ENCODE data around the gene ZAR1. TPM values are rescaled to one million over a fixed set of nuclear protein-coding genes. Genes with fewer than 3 reads are reported as not detected.
"Not testable (repeated sequence)": the region's sequence is repeated elsewhere in the genome, so short reads cannot be mapped to it uniquely, and the experiment has no call there.

Gene ZAR1
- polyA plus RNA-seq, 2 of the 4 experiments (the other 2 are of a cell fraction) = 0.05 TPM; not detected in 1

GRCh38 chr4:48450740-48451139 is 39.3 kb upstream of the ZAR1 start:
- Histone ChIP-seq H3K27ac (no peak overlapping the region), H3K4me1 (no peaks in the 10 kb centered on the region), H3K4me2 (no peak overlapping the region), H3K4me3 (no peak overlapping the region), H3K9me3 (no peaks in the 10 kb centered on the region)
- FAIRE-seq (no peak), DNase-seq (ENCODE audit: low read depth in 1 of 2, low spot score in 1 of 2) (no peak), ATAC-seq (no peak)
- CTCF ChIA-PET = interaction anchor here (1.0 kb wide), 1 partner anchor 289 kb away, joined by 3 read pairs; no protein-coding TSS in a partner anchor
- POLR2A ChIA-PET = no interaction called here
- TF ChIP-seq FOSL2 (IDR thresholded peaks at IDR 0.05) (no peak), FOSL2 (CRISPR knock-in tag; IDR thresholded peaks at IDR 0.05) (no peak), ZSCAN20 (CRISPR knock-in tag; IDR thresholded peaks at IDR 0.05) (no peak), TP53 (CRISPR knock-in tag; IDR thresholded peaks at IDR 0.05) (no peak), FOSB (CRISPR knock-in tag; IDR thresholded peaks at IDR 0.05) (no peak), TFCP2L1 (CRISPR knock-in tag; IDR thresholded peaks at IDR 0.05) (no peak), CTCF (IDR thresholded peaks at IDR 0.05) (no peak), EP300 (IDR thresholded peaks at IDR 0.05) (no peak), POLR2AphosphoS2 (conservative IDR thresholded peaks at IDR 0.05; ENCODE audit: low read length) (no peak), PHF8 (IDR thresholded peaks at IDR 0.05; ENCODE audit: borderline replicate concordance, low read depth) (no peak), REST (IDR thresholded peaks at IDR 0.05) (no peak), E2F6 (IDR thresholded peaks at IDR 0.05; ENCODE audit: borderline replicate concordance, low read depth) (no peak), HEYL (CRISPR knock-in tag; IDR thresholded peaks at IDR 0.05) (no peak), HOXA7 (CRISPR knock-in tag; IDR thresholded peaks at IDR 0.05) (no peak)
- TF ChIP-seq, protein P1, sequence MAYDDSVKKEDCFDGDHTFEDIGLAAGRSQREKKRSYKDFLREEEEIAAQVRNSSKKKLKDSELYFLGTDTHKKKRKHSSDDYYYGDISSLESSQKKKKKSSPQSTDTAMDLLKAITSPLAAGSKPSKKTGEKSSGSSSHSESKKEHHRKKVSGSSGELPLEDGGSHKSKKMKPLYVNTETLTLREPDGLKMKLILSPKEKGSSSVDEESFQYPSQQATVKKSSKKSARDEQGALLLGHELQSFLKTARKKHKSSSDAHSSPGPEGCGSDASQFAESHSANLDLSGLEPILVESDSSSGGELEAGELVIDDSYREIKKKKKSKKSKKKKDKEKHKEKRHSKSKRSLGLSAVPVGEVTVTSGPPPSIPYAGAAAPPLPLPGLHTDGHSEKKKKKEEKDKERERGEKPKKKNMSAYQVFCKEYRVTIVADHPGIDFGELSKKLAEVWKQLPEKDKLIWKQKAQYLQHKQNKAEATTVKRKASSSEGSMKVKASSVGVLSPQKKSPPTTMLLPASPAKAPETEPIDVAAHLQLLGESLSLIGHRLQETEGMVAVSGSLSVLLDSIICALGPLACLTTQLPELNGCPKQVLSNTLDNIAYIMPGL (CRISPR knock-in tag; IDR thresholded peaks at IDR 0.05; ENCODE audit: borderline replicate concordance) = no peak
- TF ChIP-seq, protein P2, sequence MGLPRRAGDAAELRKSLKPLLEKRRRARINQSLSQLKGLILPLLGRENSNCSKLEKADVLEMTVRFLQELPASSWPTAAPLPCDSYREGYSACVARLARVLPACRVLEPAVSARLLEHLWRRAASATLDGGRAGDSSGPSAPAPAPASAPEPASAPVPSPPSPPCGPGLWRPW (IDR thresholded peaks at IDR 0.05) = no peak
- TF ChIP-seq, protein P3, sequence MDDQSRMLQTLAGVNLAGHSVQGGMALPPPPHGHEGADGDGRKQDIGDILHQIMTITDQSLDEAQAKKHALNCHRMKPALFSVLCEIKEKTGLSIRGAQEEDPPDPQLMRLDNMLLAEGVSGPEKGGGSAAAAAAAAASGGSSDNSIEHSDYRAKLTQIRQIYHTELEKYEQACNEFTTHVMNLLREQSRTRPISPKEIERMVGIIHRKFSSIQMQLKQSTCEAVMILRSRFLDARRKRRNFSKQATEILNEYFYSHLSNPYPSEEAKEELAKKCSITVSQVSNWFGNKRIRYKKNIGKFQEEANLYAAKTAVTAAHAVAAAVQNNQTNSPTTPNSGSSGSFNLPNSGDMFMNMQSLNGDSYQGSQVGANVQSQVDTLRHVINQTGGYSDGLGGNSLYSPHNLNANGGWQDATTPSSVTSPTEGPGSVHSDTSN (IDR thresholded peaks at IDR 0.05) = no peak
- 77% methylated on average over 3 of the region's 3 CpGs for WGBS (ENCODE audit: missing lambda C conversion rate)

DNA sequence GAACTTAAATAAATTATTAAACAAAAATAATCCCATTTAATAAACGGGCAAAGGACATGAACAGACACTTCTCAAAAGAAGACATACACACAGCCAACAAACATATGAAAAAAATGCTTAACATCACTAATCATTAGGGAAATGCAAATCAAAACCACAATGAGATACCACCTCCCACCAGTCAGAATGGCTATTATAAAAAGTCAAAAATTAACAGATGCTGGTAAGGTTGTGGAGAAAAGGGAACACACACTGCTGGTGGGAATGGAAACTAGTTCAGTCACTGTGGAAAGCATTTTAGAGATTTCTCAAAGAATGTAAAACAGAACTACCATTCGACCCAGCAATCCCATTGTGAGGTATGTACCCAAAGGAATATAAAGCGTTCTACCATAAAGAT is 38.4 kb upstream of the ZAR1 start:
- CTCF ChIA-PET = interaction anchor here (1.0 kb wide), 1 partner anchor 290 kb away, joined by 3 read pairs; no protein-coding TSS in a partner anchor
- H3K9me3 ChIP-seq; H3K27ac ChIP-seq; H3K4me2 ChIP-seq; ATAC-seq; POLR2A ChIA-PET; H3K4me3 ChIP-seq; DNase-seq (ENCODE audit: low read depth in 1 of 2, low spot score in 1 of 2); FAIRE-seq; H3K4me1 ChIP-seq: not testable (repeated sequence)
- 55% methylated on average over 3 of the region's 3 CpGs for WGBS (ENCODE audit: missing lambda C conversion rate)
